PC-3 (cell line): ENCODE results near the gene RAB30. TPM values are rescaled to one million over a fixed set of nuclear protein-coding genes. Genes with fewer than 3 reads are reported as not detected.
A peak's percentile ranks its signal among the peaks of the same experiment; 100 is the strongest.

Experiments
- ATAC-seq: fragments of 200-7000 bp; cut with Tn5 transposase; 2 replicates; pipeline ENCODE4 v1.9.1; 2020; ENCODE audit warnings: mild to moderate bottlenecking, moderate library complexity
- Bru-seq: library from RNA; stranded (reverse); fragments of 400-500 nt; gene quantifications from one replicate; lab custom pipeline; 2021; lab: Mats Ljungman, UMichigan
- BruChase-seq, 2 experiments: library from RNA; stranded (reverse); fragments of 400-500 nt; gene quantifications; one replicate each; lab custom pipeline; 2021; lab: Mats Ljungman, UMichigan
- BruUV-seq: library from RNA; stranded (reverse); fragments of 400-500 nt; replicated peaks from 2 replicates; lab custom pipeline; 2021; lab: Mats Ljungman, UMichigan
- CTCF ChIA-PET: fragments of 300-600 bp; sonication (Branson Sonifier 250); formaldehyde crosslinking; loops from one replicate; lab custom pipeline; 2022; ENCODE audit warnings: antibody characterized with exemption; lab: Charles Lee
- POLR2A ChIA-PET: fragments of 300-600 bp; sonication (Branson Sonifier 250); formaldehyde crosslinking; loops from one replicate; lab custom pipeline; 2022; ENCODE audit warnings: antibody characterized with exemption; ENCODE audit not compliant: unreplicated experiment; lab: Charles Lee
- DNase-seq: peaks from one replicate; pipeline ENCODE4 v3.0.0-alpha.2; 2015
- H2AFZ ChIP-seq: fragments of 300-600 bp; sonication (generic); 2 replicates; pipeline ENCODE4 v1.6.0; 2016; ENCODE audit warnings: antibody characterized with exemption, low read length
- H3F3A ChIP-seq: fragments of 300-600 bp; sonication (generic); one replicate; pipeline ENCODE4 v1.6.0; 2017; ENCODE audit warnings: antibody characterized with exemption, low read length, control low read depth, mild to moderate bottlenecking; ENCODE audit not compliant: unreplicated experiment
- H3K27ac ChIP-seq: fragments of 300-600 bp; sonication (generic); 2 replicates; pipeline ENCODE4 v1.5.1; 2016; ENCODE audit warnings: mild to moderate bottlenecking, low read length
- H3K27me3 ChIP-seq: fragments of 300-600 bp; sonication (generic); 2 replicates; pipeline ENCODE4 v1.6.1; 2016; ENCODE audit warnings: low read length, mixed read lengths
- H3K36me3 ChIP-seq: fragments of 300-600 bp; sonication (generic); 2 replicates; pipeline ENCODE4 v1.6.1; 2016; ENCODE audit warnings: low read depth, mixed run types, low read length, mixed read lengths
- H3K4me1 ChIP-seq: fragments of 300-600 bp; sonication (generic); 2 replicates; pipeline ENCODE4 v1.5.1; 2016; ENCODE audit warnings: low read length; ENCODE audit not compliant: insufficient read depth
- H3K4me2 ChIP-seq: fragments of 300-600 bp; sonication (generic); 2 replicates; pipeline ENCODE4 v1.6.0; 2016; ENCODE audit warnings: low read length
- H3K4me3 ChIP-seq: fragments of 300-600 bp; sonication (generic); 2 replicates; pipeline ENCODE4 v1.5.1; 2016; ENCODE audit warnings: mild to moderate bottlenecking, low read length, mixed read lengths
- H3K79me2 ChIP-seq: fragments of 300-600 bp; sonication (generic); 2 replicates; pipeline ENCODE4 v1.6.1; 2017; ENCODE audit warnings: low read length, mixed read lengths
- H3K9ac ChIP-seq: fragments of 300-600 bp; sonication (generic); 2 replicates; pipeline ENCODE4 v1.6.0; 2016; ENCODE audit warnings: mild to moderate bottlenecking, low read length
- H3K9me2 ChIP-seq: fragments of 300-600 bp; sonication (generic); replicated peaks from 2 replicates; pipeline ENCODE4 v1.6.1; 2016; ENCODE audit warnings: mixed run types, low read length, mixed read lengths
- H3K9me3 ChIP-seq: fragments of 300-600 bp; sonication (generic); 2 replicates; pipeline ENCODE4 v1.6.1; 2016; ENCODE audit warnings: low read length, mixed read lengths
- H4K20me1 ChIP-seq: fragments of 300-600 bp; sonication (generic); 2 replicates; pipeline ENCODE4 v1.6.1; 2016; ENCODE audit warnings: low read length, mixed read lengths
- EZH2 ChIP-seq: fragments of 300-600 bp; sonication (generic); IDR thresholded peaks from one replicate; pipeline ENCODE4 v1.6.1; 2017; ENCODE audit warnings: antibody characterized with exemption, mild to moderate bottlenecking, low read length; ENCODE audit not compliant: unreplicated experiment
- EZH2phosphoT487 ChIP-seq: fragments of 300-600 bp; sonication (generic); IDR thresholded peaks from 2 replicates; pipeline ENCODE4 v1.6.1; 2018; ENCODE audit warnings: mild to moderate bottlenecking, antibody characterized with exemption, low read length, borderline replicate concordance
- intact Hi-C: fragments of 100-400 bp; cut with micrococcal nuclease; formaldehyde crosslinking; loops from 2 replicates; pipeline ENCODE4 v1.9.0; 2023
- long read RNA-seq: library from polyadenylated mRNA; unstranded; transcript quantifications from one replicate; pipeline ENCODE4 v2.0.0, GENCODE V29; 2021; ENCODE audit not compliant: unreplicated experiment
- total RNA-seq: library from RNA; depleted of rRNA; stranded (reverse); fragments of >200 nt; gene quantifications from 2 replicates; pipeline ENCODE4 v1.2.3, GENCODE V29; 2014; rRNA removed
- TF ChIP-seq, protein P1 (sequence below): fragments of 300-600 bp; sonication (generic); conservative IDR thresholded peaks from 2 replicates; pipeline ENCODE4 v1.5.1; 2017; ENCODE audit warnings: antibody characterized with exemption, low read depth, mild to moderate bottlenecking, low read length

RAB30 gene
- total RNA-seq (6.6 and 8.2 TPM in 2 replicates), Bru-seq, nascent RNA (percentile 72 among the genes with signal in this experiment), BruChase-seq, experiment 1, labeled RNA remaining after a 6-hour chase (percentile 76 among the genes with signal in this experiment), BruChase-seq, experiment 2, labeled RNA remaining after a 2-hour chase (percentile 72 among the genes with signal in this experiment)
- long read RNA-seq, transcript RAB30-205 (5 exons, 792 nt) = major isoform, 7 of 16 reads
- long read RNA-seq, partial matches to known transcripts = 0 of 16 reads
- long read RNA-seq, other reads (novel, unspliced or antisense) = 9 of 16 reads

DNA sequence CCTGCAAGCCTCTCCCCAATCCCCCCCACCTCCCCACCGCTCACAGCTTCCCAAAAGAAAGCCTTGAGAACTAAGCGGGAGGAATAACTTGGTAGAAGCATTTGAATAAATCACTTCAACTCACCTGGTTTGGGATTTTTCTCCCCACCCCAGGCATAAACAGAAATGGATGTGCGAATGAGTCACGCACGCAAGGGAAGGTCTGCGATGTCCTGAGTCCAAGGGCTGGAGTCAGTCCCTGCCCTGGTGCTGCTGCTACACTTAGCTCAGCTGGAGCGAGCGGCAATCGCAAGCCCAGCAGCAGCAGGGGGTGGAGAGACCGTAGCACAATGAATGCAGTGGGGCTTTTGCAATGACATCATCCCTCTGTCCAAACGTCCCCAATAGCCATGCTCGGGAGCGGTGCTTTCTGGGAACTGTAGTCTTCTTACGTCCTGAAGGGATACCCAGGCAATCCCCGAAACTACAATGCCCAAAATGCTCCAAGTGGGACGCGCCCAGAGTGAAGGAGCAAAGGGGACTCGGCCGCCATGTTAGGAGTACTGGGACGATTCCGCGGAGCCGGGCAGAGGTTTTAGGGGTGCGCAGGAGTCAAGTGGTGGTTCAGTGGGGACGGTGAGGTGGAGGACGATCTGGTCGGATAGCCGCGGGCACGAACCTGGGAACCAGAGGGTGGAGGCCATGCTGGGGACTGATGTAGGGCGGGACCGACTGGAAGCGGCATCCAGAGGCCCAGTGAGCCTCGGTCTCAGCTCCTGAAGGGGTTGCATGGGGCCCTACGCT lies at the start of gene RAB30:
TSS of gene RAB30 (minus strand) at position 331 of the 783 bp plus-strand sequence. CDS start 74,581 bp downstream, outside the sequence.
- peak; percentile 100 for DNase-seq
- Histone ChIP-seq H4K20me1 (no peaks in the 10 kb centered on the region), H3K4me1 (peaks cover 38% of the 10 kb centered on the region), H3K4me3 (peak within 1 kb of the TSS; percentile 86), H3K27ac (peak within 1 kb of the TSS; percentile 63), H3K79me2 (peaks cover 71% of the 10 kb centered on the region), H3K4me2 (peak within 1 kb of the TSS; percentile 93), H3K9me3 (no peaks in the 10 kb centered on the region), H3K9ac (peak within 1 kb of the TSS; percentile 93), H2AFZ (peak within 1 kb of the TSS; percentile 78), H3F3A (no peaks in the 10 kb centered on the region), H3K36me3 (peaks cover 5% of the 10 kb centered on the region; the same call in 1 of the 2 replicates), H3K27me3 (no peaks in the 10 kb centered on the region), H3K9me2 (no peaks in the 10 kb centered on the region)
- POLR2A ChIA-PET = interaction anchor here (0.6 to 1.7 kb wide), 4 partner anchors 20 to 127 kb away, joined by 3 to 4 read pairs (median 4); partner anchors contain the start of gene PCF11
- CTCF ChIA-PET = interaction anchor here (0.6 to 1.2 kb wide), 5 partner anchors 15 to 205 kb away, joined by 3 to 4 read pairs (median 3); no protein-coding TSS in a partner anchor
- TF ChIP-seq EZH2phosphoT487 = no peak
- no peak for TF ChIP-seq EZH2
- TF ChIP-seq, protein P1, sequence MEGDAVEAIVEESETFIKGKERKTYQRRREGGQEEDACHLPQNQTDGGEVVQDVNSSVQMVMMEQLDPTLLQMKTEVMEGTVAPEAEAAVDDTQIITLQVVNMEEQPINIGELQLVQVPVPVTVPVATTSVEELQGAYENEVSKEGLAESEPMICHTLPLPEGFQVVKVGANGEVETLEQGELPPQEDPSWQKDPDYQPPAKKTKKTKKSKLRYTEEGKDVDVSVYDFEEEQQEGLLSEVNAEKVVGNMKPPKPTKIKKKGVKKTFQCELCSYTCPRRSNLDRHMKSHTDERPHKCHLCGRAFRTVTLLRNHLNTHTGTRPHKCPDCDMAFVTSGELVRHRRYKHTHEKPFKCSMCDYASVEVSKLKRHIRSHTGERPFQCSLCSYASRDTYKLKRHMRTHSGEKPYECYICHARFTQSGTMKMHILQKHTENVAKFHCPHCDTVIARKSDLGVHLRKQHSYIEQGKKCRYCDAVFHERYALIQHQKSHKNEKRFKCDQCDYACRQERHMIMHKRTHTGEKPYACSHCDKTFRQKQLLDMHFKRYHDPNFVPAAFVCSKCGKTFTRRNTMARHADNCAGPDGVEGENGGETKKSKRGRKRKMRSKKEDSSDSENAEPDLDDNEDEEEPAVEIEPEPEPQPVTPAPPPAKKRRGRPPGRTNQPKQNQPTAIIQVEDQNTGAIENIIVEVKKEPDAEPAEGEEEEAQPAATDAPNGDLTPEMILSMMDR = no peak
- BruUV-seq = no TSS peak
- intact Hi-C loops = loop anchor here (1.0 to 5.0 kb wide), 9 partner anchors 19 to 170 kb away; partner anchors contain the start of gene DDIAS
- ATAC-seq = peak; percentile 93

GRCh38 chr11:83120327-83120726 lies 48.6 kb upstream of the RAB30 start:
- Histone ChIP-seq H4K20me1 (no peaks in the 10 kb centered on the region), H3F3A (no peaks in the 10 kb centered on the region), H3K27ac (no peak overlapping the region), H3K4me1 (no peaks in the 10 kb centered on the region), H3K9me2 (no peaks in the 10 kb centered on the region), H3K27me3 (no peaks in the 10 kb centered on the region), H3K9me3 (no peaks in the 10 kb centered on the region), H3K79me2 (no peaks in the 10 kb centered on the region), H3K4me2 (no peak overlapping the region), H2AFZ (no peak overlapping the region), H3K9ac (no peak overlapping the region), H3K4me3 (no peak overlapping the region), H3K36me3 (no peaks in the 10 kb centered on the region)
- no peak for DNase-seq
- POLR2A ChIA-PET = no interaction called here
- intact Hi-C loops = no loop called here
- CTCF ChIA-PET = no interaction called here
- no TSS peak for BruUV-seq
- TF ChIP-seq EZH2 (no peak), EZH2phosphoT487 (no peak)
- TF ChIP-seq, protein P1 = no peak
- no peak for ATAC-seq
